Endothelial cell of umbilical vein (primary cell): Measurements from ENCODE around the gene SH3D21. TPM values are rescaled to one million over a fixed set of nuclear protein-coding genes. Genes with fewer than 3 reads are reported as not detected.

Source experiments
- BruUV-seq: library from RNA; stranded (reverse); fragments of 400-500 nt; replicated peaks from 2 replicates; lab custom pipeline; 2021; lab: Mats Ljungman, UMichigan
- CTCF ChIA-PET: fragments of 300-600, 350-600 bp; sonication (Branson Sonifier 250); formaldehyde crosslinking; loops from one replicate; lab custom pipeline; 2021; ENCODE audit warnings: antibody characterized with exemption, inconsistent platforms; lab: Charles Lee
- POLR2A ChIA-PET: fragments of 300-600, 350-600 bp; sonication (Branson Sonifier 250); formaldehyde crosslinking; loops from one replicate; lab custom pipeline; 2021; ENCODE audit warnings: antibody characterized with exemption, inconsistent platforms; lab: Charles Lee
- DNase-seq: peaks from one replicate; pipeline ENCODE4 v3.0.0-alpha.2; 2011; ENCODE audit warnings: low read depth, low spot score
- FAIRE-seq: peaks from 2 replicates; lab custom pipeline; 2011; peaks lifted over from hg19 to GRCh38; lab: Jason Lieb, UNC
- H2AFZ ChIP-seq: 2 replicates; pipeline ENCODE4 v1.6.0; 2012; ENCODE audit warnings: low read depth, low read length, control low read depth, inconsistent platforms
- H3K27ac ChIP-seq: 2 replicates; pipeline ENCODE4 v1.5.1; 2011; ENCODE audit warnings: low read depth, mild to moderate bottlenecking, control low read depth, low read length, moderate library complexity; ENCODE audit not compliant: insufficient read depth
- H3K27me3 ChIP-seq, 2 experiments: 2 replicates each; pipeline versions ENCODE4 v1.6.0 to v1.6.1; 2011; ENCODE audit warnings: low read length in 2 of 2, mixed read lengths in 1 of 2; ENCODE audit not compliant: control insufficient read depth in 2 of 2, insufficient read depth in 2 of 2
- H3K36me3 ChIP-seq, 2 experiments: 2 replicates in 1 of 2; 3 replicates in 1 of 2; pipeline ENCODE4 v1.5.1; 2011; ENCODE audit warnings: low read length in 2 of 2, mild to moderate bottlenecking in 1 of 2, moderate library complexity in 1 of 2; ENCODE audit not compliant: control insufficient read depth in 2 of 2, insufficient read depth in 2 of 2; ENCODE audit errors: extremely low read depth in 1 of 2
- H3K4me1 ChIP-seq: 3 replicates; pipeline ENCODE4 v1.5.1; 2011; ENCODE audit warnings: mild to moderate bottlenecking, low read length; ENCODE audit not compliant: control insufficient read depth, insufficient read depth; ENCODE audit errors: extremely low read depth
- H3K4me2 ChIP-seq: 2 replicates; pipeline ENCODE4 v1.6.1; 2011; ENCODE audit warnings: low read length, control low read depth, mixed read lengths; ENCODE audit not compliant: insufficient read depth
- H3K4me3 ChIP-seq, 3 experiments: fragments of 200-600 bp in 1 of 3; sonication (generic), shearing (Covaris generic) in 1 of 3; replicated peaks in 1 of 3; 2 replicates each; pipeline ENCODE4 v1.5.1; 2011 to 2016; ENCODE audit warnings: control low read depth in 3 of 3, low read length in 3 of 3, mild to moderate bottlenecking in 2 of 3, inconsistent platforms in 1 of 3, low read depth in 1 of 3, moderate library complexity in 1 of 3; ENCODE audit not compliant: insufficient read depth in 1 of 3
- H3K79me2 ChIP-seq: 2 replicates; pipeline ENCODE4 v1.6.0; 2012; ENCODE audit warnings: low read length, inconsistent platforms; ENCODE audit not compliant: control insufficient read depth, insufficient read depth
- H3K9ac ChIP-seq: replicated peaks from 2 replicates; pipeline ENCODE3; 2011; ENCODE audit warnings: low read length, control low read depth; ENCODE audit not compliant: insufficient read depth; ENCODE audit errors: extremely low read depth
- H3K9me1 ChIP-seq: replicated peaks from 3 replicates; pipeline ENCODE4 v1.6.0; 2011; ENCODE audit warnings: mild to moderate bottlenecking, low read length; ENCODE audit not compliant: control insufficient read depth, insufficient read depth; ENCODE audit errors: extremely low read depth
- H3K9me3 ChIP-seq: replicated peaks from 2 replicates; pipeline ENCODE4 v1.5.1; 2012; ENCODE audit warnings: low read length, inconsistent platforms; ENCODE audit not compliant: control insufficient read depth, insufficient read depth
- H4K20me1 ChIP-seq: replicated peaks from 2 replicates; pipeline ENCODE3; 2011; ENCODE audit warnings: mild to moderate bottlenecking, low read length; ENCODE audit not compliant: control insufficient read depth, insufficient read depth; ENCODE audit errors: extremely low read depth
- CTCF ChIP-seq, 2 donors: IDR thresholded peaks; 1 replicate in 1 of 2; 2 replicates in 1 of 2; pipeline ENCODE4 v1.5.1; 2011; ENCODE audit warnings: low read length in 2 of 2, mild to moderate bottlenecking in 2 of 2, moderate library complexity in 2 of 2, control low read depth in 1 of 2, inconsistent platforms in 1 of 2, low read depth in 1 of 2; ENCODE audit not compliant: insufficient read depth in 1 of 2; ENCODE audit errors: extremely low read depth in 1 of 2
- EZH2 ChIP-seq: IDR thresholded peaks from 2 replicates; pipeline ENCODE4 v1.6.1; 2012; ENCODE audit warnings: borderline replicate concordance, low read depth, mild to moderate bottlenecking, moderate library complexity, low read length, inconsistent platforms; ENCODE audit not compliant: severe bottlenecking
- FOS ChIP-seq: IDR thresholded peaks from 2 replicates; pipeline ENCODE4 v1.6.1; 2011; ENCODE audit warnings: mild to moderate bottlenecking, low read length, moderate library complexity, borderline replicate concordance; ENCODE audit not compliant: insufficient read depth
- GATA2 ChIP-seq: IDR thresholded peaks from 2 replicates; pipeline ENCODE4 v1.7.0; 2011; ENCODE audit warnings: low read depth, mild to moderate bottlenecking, moderate library complexity, mixed read lengths, low read length; ENCODE audit not compliant: insufficient read length, insufficient read depth
- JUN ChIP-seq: IDR thresholded peaks from 2 replicates; pipeline ENCODE4 v1.6.1; 2011; ENCODE audit warnings: borderline replicate concordance, low read depth; ENCODE audit not compliant: insufficient read length, insufficient read depth
- MAX ChIP-seq: IDR thresholded peaks from 2 replicates; pipeline ENCODE4 v1.6.1; 2011; ENCODE audit not compliant: insufficient read depth, insufficient read length
- POLR2A ChIP-seq: IDR thresholded peaks from 2 replicates; pipeline ENCODE4 v1.6.1; 2012; ENCODE audit warnings: low read depth, mild to moderate bottlenecking, control low read depth, low read length
- POLR2AphosphoS5 ChIP-seq: IDR thresholded peaks from 2 replicates; pipeline ENCODE4 v1.6.1; 2012; ENCODE audit warnings: low read depth, mild to moderate bottlenecking, control low read depth, low read length, moderate library complexity; ENCODE audit not compliant: insufficient read depth
- dilution Hi-C: fragments of 300-500 bp; cut with MboI; formaldehyde crosslinking; loops from one replicate; pipeline ENCODE4 v1.15.0; 2019; ENCODE audit warnings: low sequenced_read_pairs; ENCODE audit not compliant: extremely low pct_ligation_motif_present
- intact Hi-C: fragments of 100-400 bp; cut with micrococcal nuclease; formaldehyde crosslinking; loops from one replicate; pipeline ENCODE4 v1.10.0; 2022
- polyA plus RNA-seq, 4 experiments: library from polyadenylated mRNA; depleted of rRNA in 3 of 4; stranded (reverse) in 3 of 4; unstranded in 1 of 4; fragments of >200 nt; gene quantifications; 2 replicates each; pipeline versions ENCODE4 v1.2.1 to v1.2.3, GENCODE V29; 2011 to 2012; ENCODE audit warnings: missing spikeins in 1 of 4
- total RNA-seq: library from RNA; stranded (reverse); gene quantifications from 2 replicates; pipeline ENCODE4 v1.2.3, GENCODE V29; 2021

SH3D21 gene
- total and polyA plus RNA-seq, 2 donors (not counting 3 experiments of a cell fraction or from before 2014, with no cell fraction given): 1.8 to 7.2 TPM

- peaks cover 14% of the 10 kb centered on the region for H3K79me2 ChIP-seq
- no peak overlapping the region for H3K9ac ChIP-seq
- H3K9me1 ChIP-seq: no peaks in the 10 kb centered on the region
- FAIRE-seq: no peak
- no peaks in the 10 kb centered on the region for H4K20me1 ChIP-seq
- no peak overlapping the region for H3K27ac ChIP-seq
- ChIA-PET POLR2A (no interaction called here), CTCF (interaction anchor here (1.1 kb wide), 1 partner anchor 20 kb away, joined by 4 read pairs; no protein-coding TSS in a partner anchor)
- intact Hi-C loops: no loop called here
- no peak for DNase-seq
- no peaks in the 10 kb centered on the region for H3K9me3 ChIP-seq
- TF ChIP-seq CTCF (IDR thresholded peaks at IDR 0.05; ENCODE audit: extremely low read depth in 1 of 2, insufficient read depth in 1 of 2, low read depth in 1 of 2, low read length in 2 of 2): no peak
- no peak for TF ChIP-seq POLR2A
- TF ChIP-seq GATA2: no peak
- TF ChIP-seq EZH2: no peak
- TF ChIP-seq POLR2AphosphoS5: no peak
- TF ChIP-seq JUN: no peak
- TF ChIP-seq FOS: no peak
- no peak for TF ChIP-seq MAX
- dilution Hi-C loops: no loop called here
- H3K36me3 ChIP-seq: peaks cover 0 to 5% of the 10 kb centered on the region in 2 experiments
- H3K27me3 ChIP-seq: no peaks in the 10 kb centered on the region
- H3K4me2 ChIP-seq: no peak overlapping the region
- BruUV-seq: no TSS peak
- peaks cover 13% of the 10 kb centered on the region for H3K4me1 ChIP-seq
- no peak overlapping the region for H3K4me3 ChIP-seq
- H2AFZ ChIP-seq: no peak overlapping the region
Observed at GRCh38 chr1:36320291-36320761, 14.2 kb downstream of the SH3D21 start.
